Measurements from ENCODE around the gene C1orf146.
"Not testable (repeated sequence)": the region's sequence is repeated elsewhere in the genome, so short reads cannot be mapped to it uniquely, and the experiment has no call there.

The C1orf146 gene

DNA sequence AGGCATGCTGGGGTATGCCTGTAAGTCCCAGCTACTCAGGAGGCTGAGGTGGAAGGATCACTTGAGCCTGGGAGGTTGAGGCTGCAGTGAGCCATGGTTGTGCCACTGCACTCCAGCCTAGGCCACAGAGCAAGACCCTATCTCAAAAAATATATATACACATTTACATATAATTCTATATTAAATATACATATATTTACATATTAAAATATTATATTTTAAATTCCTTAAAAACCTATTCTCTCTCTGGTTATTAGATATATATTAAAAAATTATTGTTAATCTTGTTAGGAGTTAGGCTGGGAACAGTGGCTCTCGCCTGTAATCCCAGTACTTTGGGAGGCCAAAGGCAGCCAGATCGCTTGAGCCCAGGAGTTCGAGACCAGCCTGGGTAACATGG is 58.4 kb downstream of the C1orf146 start:
- DNase-seq = no peak

DNA sequence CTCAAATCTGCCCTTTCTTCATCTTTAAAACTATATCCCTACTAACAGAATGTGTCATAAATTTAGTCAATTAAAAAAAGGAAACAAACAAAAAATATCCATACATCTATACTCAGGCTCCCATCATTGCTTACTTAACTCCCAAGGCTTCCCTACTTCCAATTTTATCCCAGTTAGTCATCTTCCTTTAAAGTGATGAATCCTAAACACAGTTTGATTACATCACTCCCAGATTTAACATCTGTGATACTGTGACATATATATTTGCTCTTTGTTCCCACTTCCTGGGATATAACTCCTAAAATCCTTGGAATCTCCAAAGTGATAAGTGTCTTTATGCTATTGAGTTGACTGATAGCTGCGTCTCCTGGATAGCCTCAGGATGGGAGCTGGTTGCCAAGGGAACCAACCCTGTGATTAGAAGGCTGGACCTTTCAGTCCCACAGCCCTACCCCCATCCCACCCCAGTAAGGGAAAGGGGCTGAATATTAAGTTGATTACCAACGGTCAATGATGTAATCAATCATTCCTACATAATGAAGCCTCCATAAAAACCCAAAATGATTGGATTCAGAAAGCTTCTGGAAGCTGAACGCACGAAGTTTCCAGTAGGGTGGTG is 59.5 kb downstream of the C1orf146 start:
- no peak for DNase-seq

DNA sequence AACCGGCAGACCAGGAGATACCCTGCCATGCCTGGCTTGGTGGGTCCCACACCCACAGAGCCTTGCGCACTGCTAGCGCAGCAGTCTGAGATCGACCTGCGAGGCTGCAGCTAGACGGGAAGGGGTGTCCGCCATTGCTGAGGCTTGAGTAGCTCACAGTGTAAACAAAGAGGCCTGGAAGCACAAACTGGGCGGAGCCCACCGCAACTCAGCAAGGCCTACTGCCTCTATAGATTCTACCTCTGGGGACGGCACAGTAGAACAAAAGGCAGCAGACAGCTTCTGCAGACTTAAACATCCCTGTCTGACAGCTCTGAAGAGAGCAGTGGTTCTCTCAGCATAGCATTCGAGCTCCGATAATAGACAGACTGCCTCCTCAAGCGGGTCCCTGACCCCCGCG is 62.1 kb downstream of the C1orf146 start:
- not testable (repeated sequence) for DNase-seq

DNA sequence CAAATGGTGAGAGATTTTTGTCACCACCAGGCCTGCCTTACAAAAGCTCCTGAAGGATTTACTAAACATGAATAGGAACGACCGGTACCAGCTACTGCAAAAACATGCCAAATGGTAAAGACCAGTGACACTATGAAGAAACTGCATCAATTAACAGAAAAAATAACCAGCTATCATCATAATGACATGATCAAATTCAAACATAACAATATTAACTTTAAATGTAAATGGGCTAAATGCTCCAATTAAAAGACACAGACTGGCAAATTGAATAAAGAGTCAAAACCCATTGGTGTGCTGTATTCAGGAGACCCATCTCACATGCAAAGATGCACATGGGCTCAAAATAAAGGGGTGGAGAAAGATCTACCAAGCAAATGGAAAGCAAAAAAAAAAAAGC is 63.7 kb downstream of the C1orf146 start:
- not testable (repeated sequence) for DNase-seq

DNA sequence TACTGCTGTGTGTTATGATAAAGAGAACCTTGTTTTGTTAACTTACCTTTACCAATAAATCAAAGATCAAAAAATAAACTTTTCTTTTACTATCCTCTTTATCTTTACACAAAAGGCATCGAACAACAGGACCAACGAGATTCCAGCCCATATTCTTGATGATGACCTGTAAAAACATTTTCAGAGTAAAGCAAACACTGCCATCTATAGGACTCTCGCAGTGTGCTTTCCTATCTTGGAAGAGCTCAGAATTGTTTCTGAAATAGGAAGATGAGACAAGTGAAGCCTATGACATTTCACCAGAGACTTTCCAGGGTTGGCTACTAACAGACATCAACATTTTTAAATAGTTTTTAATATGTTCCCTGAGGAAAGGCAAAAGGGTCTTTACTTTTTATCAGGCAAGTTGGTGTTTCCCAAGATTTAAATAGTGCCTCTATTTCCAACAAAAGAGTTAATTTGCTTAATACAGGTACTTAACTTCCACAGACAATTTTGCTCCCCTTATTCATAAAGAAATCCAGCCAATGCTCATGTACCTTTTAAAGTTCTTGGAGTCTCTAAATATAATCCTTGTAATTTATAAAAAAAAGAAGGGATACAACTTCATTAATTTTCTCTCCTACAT is 73.8 kb downstream of the C1orf146 start:
- peak; percentile 25 to 64 for DNase-seq
